Fibroblast of lung (primary cell): Measurements from ENCODE around the gene CMIP. TPM values are rescaled to one million over a fixed set of nuclear protein-coding genes. Genes with fewer than 3 reads are reported as not detected.

Source experiments
- DNase-seq, 2 donors: peaks; one replicate each; pipeline versions ENCODE4 v3.0.0 to v3.0.0-alpha.2; 2010; ENCODE audit warnings: low read depth in 2 of 2
- H2AFZ ChIP-seq: 2 replicates; pipeline ENCODE4 v1.5.1; 2012; ENCODE audit warnings: low read length, control low read depth, inconsistent platforms
- H3K27ac ChIP-seq: 2 replicates; pipeline ENCODE4 v1.5.1; 2011; ENCODE audit warnings: low read length, control low read depth; ENCODE audit not compliant: insufficient read depth
- H3K27me3 ChIP-seq: 2 replicates; pipeline ENCODE4 v1.5.1; 2011; ENCODE audit warnings: mild to moderate bottlenecking, low read length; ENCODE audit not compliant: control insufficient read depth, insufficient read depth
- H3K36me3 ChIP-seq: 2 replicates; pipeline ENCODE4 v1.5.1; 2011; ENCODE audit warnings: low read length; ENCODE audit not compliant: control insufficient read depth, insufficient read depth
- H3K4me1 ChIP-seq: 2 replicates; pipeline ENCODE4 v1.5.1; 2011; ENCODE audit warnings: low read length; ENCODE audit not compliant: control insufficient read depth, insufficient read depth; ENCODE audit errors: extremely low read depth
- H3K4me2 ChIP-seq: 2 replicates; pipeline ENCODE4 v1.5.1; 2011; ENCODE audit warnings: low read length, control low read depth; ENCODE audit not compliant: insufficient read depth; ENCODE audit errors: extremely low read depth
- H3K4me3 ChIP-seq, 4 experiments: fragments of 200-600 bp in 1 of 4; sonication (generic) in 1 of 4; replicated peaks in 1 of 4; 2 replicates each; pipeline ENCODE4 v1.5.1; 2011 to 2016; ENCODE audit warnings: low read length in 4 of 4, low read depth in 3 of 4, mild to moderate bottlenecking in 3 of 4, control low read depth in 2 of 4, inconsistent platforms in 1 of 4, mixed read lengths in 1 of 4; ENCODE audit not compliant: insufficient read depth in 1 of 4; ENCODE audit errors: control extremely low read depth in 1 of 4
- H3K79me2 ChIP-seq: 2 replicates; pipeline ENCODE4 v1.5.1; 2012; ENCODE audit warnings: mild to moderate bottlenecking, low read length, inconsistent platforms; ENCODE audit not compliant: control insufficient read depth, insufficient read depth
- H3K9ac ChIP-seq: 2 replicates; pipeline ENCODE4 v1.5.1; 2011; ENCODE audit warnings: mild to moderate bottlenecking, low read length, control low read depth; ENCODE audit not compliant: insufficient read depth
- H3K9me3 ChIP-seq: 2 replicates; pipeline ENCODE4 v1.5.1; 2012; ENCODE audit warnings: low read depth, low read length; ENCODE audit not compliant: control insufficient read depth, insufficient read depth
- H4K20me1 ChIP-seq: 2 replicates; pipeline ENCODE4 v1.5.1; 2011; ENCODE audit warnings: low read length; ENCODE audit not compliant: control insufficient read depth, insufficient read depth; ENCODE audit errors: extremely low read depth
- EZH2 ChIP-seq: IDR thresholded peaks from 2 replicates; pipeline ENCODE4 v1.5.1; 2012; ENCODE audit warnings: low read length, control low read depth, mild to moderate bottlenecking; ENCODE audit errors: missing control alignments
- polyA plus RNA-seq, 2 donors: library from polyadenylated mRNA; depleted of rRNA in 1 of 2; stranded (reverse) in 1 of 2; unstranded in 1 of 2; fragments of >200 nt; gene quantifications; 2 replicates each; pipeline ENCODE4 v1.2.1, GENCODE V29; 2011 to 2012; ENCODE audit warnings: missing spikeins in 1 of 2
- total RNA-seq: library from RNA; depleted of rRNA; stranded (reverse); fragments of >200 nt; gene quantifications from 2 replicates; pipeline ENCODE4 v1.2.1, GENCODE V29; 2014
- TF ChIP-seq, protein P1 (sequence below), 2 donors: IDR thresholded peaks in 1 of 2; conservative IDR thresholded peaks in 1 of 2; 1 replicate in 1 of 2; 2 replicates in 1 of 2; pipeline ENCODE4 v1.5.1; 2011 to 2012; ENCODE audit warnings: low read length in 2 of 2, control low read depth in 1 of 2, inconsistent platforms in 1 of 2, low read depth in 1 of 2, mild to moderate bottlenecking in 1 of 2

CMIP gene
- total and polyA plus RNA-seq, 2 donors (not counting 1 experiment from before 2014, with no cell fraction given): 1.9 to 5.1 TPM

- Histone ChIP-seq H4K20me1 (no peaks in the 10 kb centered on the region), H2AFZ (no peak overlapping the region), H3K9me3 (no peaks in the 10 kb centered on the region), H3K27ac (no peak overlapping the region), H3K36me3 (peaks cover 2% of the 10 kb centered on the region), H3K27me3 (no peaks in the 10 kb centered on the region), H3K4me3 (no peak overlapping the region), H3K9ac (no peak overlapping the region), H3K79me2 (no peaks in the 10 kb centered on the region), H3K4me2 (no peak overlapping the region), H3K4me1 (peaks cover 8% of the 10 kb centered on the region)
- TF ChIP-seq, protein P1, sequence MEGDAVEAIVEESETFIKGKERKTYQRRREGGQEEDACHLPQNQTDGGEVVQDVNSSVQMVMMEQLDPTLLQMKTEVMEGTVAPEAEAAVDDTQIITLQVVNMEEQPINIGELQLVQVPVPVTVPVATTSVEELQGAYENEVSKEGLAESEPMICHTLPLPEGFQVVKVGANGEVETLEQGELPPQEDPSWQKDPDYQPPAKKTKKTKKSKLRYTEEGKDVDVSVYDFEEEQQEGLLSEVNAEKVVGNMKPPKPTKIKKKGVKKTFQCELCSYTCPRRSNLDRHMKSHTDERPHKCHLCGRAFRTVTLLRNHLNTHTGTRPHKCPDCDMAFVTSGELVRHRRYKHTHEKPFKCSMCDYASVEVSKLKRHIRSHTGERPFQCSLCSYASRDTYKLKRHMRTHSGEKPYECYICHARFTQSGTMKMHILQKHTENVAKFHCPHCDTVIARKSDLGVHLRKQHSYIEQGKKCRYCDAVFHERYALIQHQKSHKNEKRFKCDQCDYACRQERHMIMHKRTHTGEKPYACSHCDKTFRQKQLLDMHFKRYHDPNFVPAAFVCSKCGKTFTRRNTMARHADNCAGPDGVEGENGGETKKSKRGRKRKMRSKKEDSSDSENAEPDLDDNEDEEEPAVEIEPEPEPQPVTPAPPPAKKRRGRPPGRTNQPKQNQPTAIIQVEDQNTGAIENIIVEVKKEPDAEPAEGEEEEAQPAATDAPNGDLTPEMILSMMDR (conservative IDR thresholded peaks at IDR 0.05 in 1 of 2, IDR thresholded peaks at IDR 0.05 in 1 of 2; ENCODE audit: low read depth in 1 of 2, low read length in 2 of 2): no peak
- TF ChIP-seq EZH2: no peak
- DNase-seq: peak; percentile 87 to 96
Measured at GRCh38 chr16:81703177-81704155, 258.9 kb downstream of the CMIP start.

GRCh38 chr16:81705261-81705660 is 260.7 kb downstream of the CMIP start:
- H3K36me3 ChIP-seq: peaks cover 4% of the 10 kb centered on the region
- TF ChIP-seq, protein P1 (conservative IDR thresholded peaks at IDR 0.05 in 1 of 2, IDR thresholded peaks at IDR 0.05 in 1 of 2; ENCODE audit: low read depth in 1 of 2, low read length in 2 of 2): no peak
- TF ChIP-seq EZH2: no peak
- H3K27ac ChIP-seq: no peak overlapping the region
- H3K9ac ChIP-seq: no peak overlapping the region
- no peaks in the 10 kb centered on the region for H4K20me1 ChIP-seq
- peaks cover 8% of the 10 kb centered on the region for H3K4me1 ChIP-seq
- H3K4me3 ChIP-seq: no peak overlapping the region
- H3K4me2 ChIP-seq: no peak overlapping the region
- H3K27me3 ChIP-seq: no peaks in the 10 kb centered on the region
- no peaks in the 10 kb centered on the region for H3K9me3 ChIP-seq
- H3K79me2 ChIP-seq: no peaks in the 10 kb centered on the region
- no peak overlapping the region for H2AFZ ChIP-seq
- DNase-seq: no peak

DNA sequence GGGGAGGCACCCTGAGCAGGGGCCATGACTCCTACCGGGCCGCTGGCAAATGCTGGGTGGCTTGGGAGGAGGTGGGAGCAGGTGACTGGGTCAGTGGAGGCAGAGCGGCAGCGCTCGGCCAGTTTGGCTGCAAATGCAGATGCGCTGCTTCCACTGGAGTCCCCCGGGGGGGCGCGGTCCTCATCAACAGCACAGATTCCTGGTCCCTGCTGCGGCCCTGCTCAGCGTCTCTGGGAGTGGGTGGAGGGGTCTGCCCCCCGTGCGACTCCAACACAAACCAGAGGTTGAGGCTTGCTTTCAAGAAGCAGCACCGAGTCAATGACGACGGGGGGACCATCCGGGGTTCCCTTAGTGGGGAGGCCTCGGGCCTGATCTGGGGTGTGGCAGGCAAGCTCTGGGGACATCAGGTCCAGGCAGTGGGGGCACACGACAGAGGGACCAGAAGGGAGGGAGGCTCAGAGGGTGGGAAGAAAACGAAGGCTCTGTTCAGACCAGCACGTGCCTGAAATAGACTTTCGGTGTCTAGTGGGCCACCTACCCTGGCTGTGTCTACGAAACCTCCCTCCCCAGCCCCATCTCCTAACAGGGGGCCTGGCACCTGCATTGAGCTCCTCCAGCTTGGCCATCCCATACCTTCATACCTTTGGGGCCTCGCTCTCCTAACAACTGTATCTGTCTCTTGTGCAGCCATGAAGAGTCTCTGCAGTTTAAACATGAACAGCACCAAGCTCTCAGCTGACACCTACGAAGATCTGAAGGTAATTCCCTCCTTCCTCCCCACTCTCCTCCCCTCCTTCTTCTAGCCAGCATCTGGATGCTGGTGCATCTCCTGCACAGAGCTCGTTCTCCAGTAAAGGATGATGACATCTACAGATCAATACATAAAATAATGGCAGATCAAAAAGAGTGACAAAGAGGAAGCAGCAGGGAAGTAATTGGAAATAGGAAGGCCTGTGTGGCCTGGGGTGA is 262.0 kb downstream of the CMIP start:
- Histone ChIP-seq H3K4me1 (peaks cover 10% of the 10 kb centered on the region), H3K9me3 (no peaks in the 10 kb centered on the region), H3K27ac (no peak overlapping the region), H3K79me2 (no peaks in the 10 kb centered on the region), H4K20me1 (no peaks in the 10 kb centered on the region), H3K4me2 (no peak overlapping the region), H2AFZ (no peak overlapping the region), H3K27me3 (no peaks in the 10 kb centered on the region), H3K9ac (no peak overlapping the region), H3K4me3 (no peak overlapping the region), H3K36me3 (peaks cover 4% of the 10 kb centered on the region)
- TF ChIP-seq EZH2: no peak
- TF ChIP-seq, protein P1 (conservative IDR thresholded peaks at IDR 0.05 in 1 of 2, IDR thresholded peaks at IDR 0.05 in 1 of 2; ENCODE audit: low read depth in 1 of 2, low read length in 2 of 2): no peak
- no peak for DNase-seq
